ENCODE results near the gene DMXL2.
"Not testable (repeated sequence)": the region's sequence is repeated elsewhere in the genome, so short reads cannot be mapped to it uniquely, and the experiment has no call there.

Gene DMXL2

GRCh38 chr15:51658664-51659063 is 36.1 kb upstream of the DMXL2 start:
- no peak for TF ChIP-seq CTCF (IDR thresholded peaks at IDR 0.05; ENCODE audit: control extremely low read depth, extremely low read depth, low read depth, missing control alignments)
- no peak for DNase-seq (ENCODE audit: extremely low spot score)
- POLR2A ChIA-PET: no interaction called here
- CTCF ChIA-PET: interaction anchor here (1.8 to 6.6 kb wide), 2 partner anchors 98 to 118 kb away, joined by 5 to 45 read pairs; no protein-coding TSS in a partner anchor

DNA sequence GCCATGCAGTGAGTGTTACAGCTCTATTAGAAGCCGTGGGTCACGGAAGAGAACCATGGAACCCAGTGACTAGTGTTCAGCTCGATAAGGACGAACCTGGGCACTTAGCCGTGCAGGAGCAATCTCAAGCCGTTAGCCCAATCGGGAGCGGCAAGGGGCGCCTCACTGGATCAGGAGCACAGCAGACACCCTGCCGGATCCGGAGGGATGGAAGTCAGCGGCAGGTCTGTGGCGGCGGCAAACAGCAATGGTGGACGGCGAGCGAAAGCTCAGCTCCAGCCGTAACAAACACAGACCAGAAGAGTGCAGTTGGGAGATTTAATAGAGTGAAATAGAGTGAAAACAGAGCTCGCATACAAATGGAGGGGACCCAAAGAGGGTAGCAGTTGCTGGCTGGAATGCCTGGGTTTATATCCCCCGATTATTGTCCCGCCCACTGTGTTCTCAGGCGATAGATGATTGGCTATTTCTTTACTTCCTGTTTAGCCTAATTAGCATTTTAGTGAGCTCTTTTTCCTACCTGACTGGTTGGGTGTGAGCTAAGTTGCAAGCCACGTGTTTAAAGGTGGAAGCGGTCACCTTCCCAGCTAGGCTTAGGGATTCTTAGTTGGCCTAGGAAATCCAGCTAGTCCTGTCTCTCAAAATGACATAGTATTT is 33.0 kb upstream of the DMXL2 start:
- CTCF ChIA-PET: interaction anchor here (1.4 to 6.6 kb wide), 2 partner anchors 121 to 128 kb away, joined by 4 to 45 read pairs; no protein-coding TSS in a partner anchor
- POLR2A ChIA-PET; DNase-seq (ENCODE audit: extremely low spot score): not testable (repeated sequence)

GRCh38 chr15:51652084-51652668 is 29.6 kb upstream of the DMXL2 start:
- no peak for DNase-seq (ENCODE audit: extremely low spot score)
- ChIA-PET CTCF (interaction anchor here (0.9 to 3.8 kb wide), 3 partner anchors 10 to 123 kb away, joined by 3 to 168 read pairs (median 22); no protein-coding TSS in a partner anchor), POLR2A (no interaction called here)
- TF ChIP-seq CTCF (IDR thresholded peaks at IDR 0.05; ENCODE audit: control extremely low read depth, extremely low read depth, low read depth, missing control alignments): no peak

GRCh38 chr15:51649659-51650521 is 27.3 kb upstream of the DMXL2 start:
- peak; percentile 68 for TF ChIP-seq CTCF (IDR thresholded peaks at IDR 0.05; ENCODE audit: control extremely low read depth, extremely low read depth, low read depth, missing control alignments)
- DNase-seq (ENCODE audit: extremely low spot score): peak; percentile 64
- POLR2A ChIA-PET: no interaction called here
- CTCF ChIA-PET: interaction anchor here (0.7 to 3.9 kb wide), 41 partner anchors 8 to 586 kb away, joined by 3 to 168 read pairs (median 5); partner anchors contain the start of genes DMXL2 and LYSMD2

DNA sequence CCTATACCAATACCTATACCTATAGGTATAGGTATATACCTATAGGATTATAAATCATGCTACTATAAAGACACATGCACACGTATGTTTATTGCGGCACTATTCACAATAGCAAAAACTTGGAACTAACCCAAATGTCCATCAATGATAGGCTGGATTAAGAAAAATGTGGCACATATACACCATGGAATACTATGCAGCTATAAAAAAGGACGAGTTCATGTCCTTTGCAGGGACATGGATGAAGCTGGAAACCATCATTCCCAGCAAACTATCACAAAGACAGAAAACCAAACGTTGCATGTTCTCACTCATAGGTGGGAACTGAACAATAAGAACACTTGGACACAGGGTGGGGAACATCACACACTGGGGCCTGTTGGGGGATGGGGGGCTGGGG is 26.1 kb upstream of the DMXL2 start:
- CTCF ChIA-PET: interaction anchor here (1.2 to 8.0 kb wide), 9 partner anchors 17 to 132 kb away, joined by 3 to 168 read pairs (median 15); partner anchors contain the start of gene LYSMD2
- DNase-seq (ENCODE audit: extremely low spot score); POLR2A ChIA-PET: not testable (repeated sequence)

GRCh38 chr15:51648101-51648500 is 25.5 kb upstream of the DMXL2 start:
- DNase-seq (ENCODE audit: extremely low spot score); POLR2A ChIA-PET: not testable (repeated sequence)
- CTCF ChIA-PET: interaction anchor here (1.4 to 8.0 kb wide), 3 partner anchors 122 to 133 kb away, joined by 3 to 68 read pairs (median 19); no protein-coding TSS in a partner anchor

DNA sequence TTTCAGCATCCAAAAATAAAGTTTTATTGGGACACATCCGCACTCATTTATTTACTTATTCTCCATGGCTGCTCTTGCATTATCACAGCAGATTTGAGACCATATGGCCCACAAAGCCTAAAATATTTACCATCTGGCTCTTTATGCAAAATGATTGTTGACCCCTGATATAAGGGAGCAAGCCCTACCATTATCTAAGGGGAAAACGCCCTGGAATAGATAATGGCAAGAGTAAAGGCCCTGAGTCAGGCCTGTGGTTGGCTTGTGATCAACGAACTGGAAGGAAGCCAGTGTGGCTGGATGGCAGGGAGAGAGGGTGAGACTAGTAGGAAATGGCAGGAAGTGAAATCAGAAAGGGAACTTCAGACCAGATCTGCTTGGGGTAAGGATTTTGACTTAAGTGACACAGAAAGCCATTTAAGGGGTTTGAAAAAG is 24.6 kb upstream of the DMXL2 start:
- POLR2A ChIA-PET: no interaction called here
- DNase-seq (ENCODE audit: extremely low spot score): no peak
- CTCF ChIA-PET: interaction anchor here (1.8 to 8.0 kb wide), 2 partner anchors 127 to 129 kb away, joined by 7 to 68 read pairs; no protein-coding TSS in a partner anchor
- no peak for TF ChIP-seq CTCF (IDR thresholded peaks at IDR 0.05; ENCODE audit: control extremely low read depth, extremely low read depth, low read depth, missing control alignments)
